Stimulated activated memory B cell treated with anti-CD40 and anti-IgM and Interleukin-4, amounts not matched to agents 10 μg/mL and 1 μg/mL and 100 μg/mL, for 72 hours (primary cell): ENCODE measurements around the gene ARFGAP1.
"Not testable (repeated sequence)": the region's sequence is repeated elsewhere in the genome, so short reads cannot be mapped to it uniquely, and the experiment has no call there.

Source experiments
- ATAC-seq: fragments of 150-1000 bp; cut with Tn5 transposase; 2 replicates; pipeline ENCODE4 v1.10.0; 2021
- H3K27ac Mint-ChIP-seq: one replicate; pipeline ENCODE4 v1.8.0; 2022; ENCODE audit warnings: mild to moderate bottlenecking, mixed read lengths
- H3K27me3 Mint-ChIP-seq: one replicate; pipeline ENCODE4 v1.8.0; 2022; ENCODE audit warnings: mixed read lengths
- H3K36me3 Mint-ChIP-seq: one replicate; pipeline ENCODE4 v1.8.0; 2022; ENCODE audit warnings: mixed read lengths
- H3K4me1 Mint-ChIP-seq: one replicate; pipeline ENCODE4 v1.8.0; 2022; ENCODE audit warnings: mixed read lengths
- H3K4me3 Mint-ChIP-seq: one replicate; pipeline ENCODE4 v1.8.0; 2022; ENCODE audit warnings: mild to moderate bottlenecking, moderate library complexity, mixed read lengths
- H3K9me3 Mint-ChIP-seq: one replicate; pipeline ENCODE4 v1.8.0; 2022; ENCODE audit warnings: mixed read lengths

Gene ARFGAP1

GRCh38 chr20:63295422-63295821 is 22.8 kb downstream of the ARFGAP1 start:
- no peak for ATAC-seq
- H3K9me3 Mint-ChIP-seq, result peaks cover 4% of the 10 kb centered on the region
- no peak overlapping the region for H3K4me3 Mint-ChIP-seq
- peaks cover 78% of the 10 kb centered on the region for H3K27me3 Mint-ChIP-seq
- no peaks in the 10 kb centered on the region for H3K36me3 Mint-ChIP-seq
- H3K4me1 Mint-ChIP-seq, result peaks cover 6% of the 10 kb centered on the region
- H3K27ac Mint-ChIP-seq, result no peak overlapping the region

GRCh38 chr20:63295846-63296245 is 23.2 kb downstream of the ARFGAP1 start:
- H3K4me3 Mint-ChIP-seq, result no peak overlapping the region
- H3K36me3 Mint-ChIP-seq, result no peaks in the 10 kb centered on the region
- ATAC-seq, result no peak
- H3K27me3 Mint-ChIP-seq, result peaks cover 82% of the 10 kb centered on the region
- peaks cover 4% of the 10 kb centered on the region for H3K9me3 Mint-ChIP-seq
- no peak overlapping the region for H3K27ac Mint-ChIP-seq
- H3K4me1 Mint-ChIP-seq, result peaks cover 2% of the 10 kb centered on the region

DNA sequence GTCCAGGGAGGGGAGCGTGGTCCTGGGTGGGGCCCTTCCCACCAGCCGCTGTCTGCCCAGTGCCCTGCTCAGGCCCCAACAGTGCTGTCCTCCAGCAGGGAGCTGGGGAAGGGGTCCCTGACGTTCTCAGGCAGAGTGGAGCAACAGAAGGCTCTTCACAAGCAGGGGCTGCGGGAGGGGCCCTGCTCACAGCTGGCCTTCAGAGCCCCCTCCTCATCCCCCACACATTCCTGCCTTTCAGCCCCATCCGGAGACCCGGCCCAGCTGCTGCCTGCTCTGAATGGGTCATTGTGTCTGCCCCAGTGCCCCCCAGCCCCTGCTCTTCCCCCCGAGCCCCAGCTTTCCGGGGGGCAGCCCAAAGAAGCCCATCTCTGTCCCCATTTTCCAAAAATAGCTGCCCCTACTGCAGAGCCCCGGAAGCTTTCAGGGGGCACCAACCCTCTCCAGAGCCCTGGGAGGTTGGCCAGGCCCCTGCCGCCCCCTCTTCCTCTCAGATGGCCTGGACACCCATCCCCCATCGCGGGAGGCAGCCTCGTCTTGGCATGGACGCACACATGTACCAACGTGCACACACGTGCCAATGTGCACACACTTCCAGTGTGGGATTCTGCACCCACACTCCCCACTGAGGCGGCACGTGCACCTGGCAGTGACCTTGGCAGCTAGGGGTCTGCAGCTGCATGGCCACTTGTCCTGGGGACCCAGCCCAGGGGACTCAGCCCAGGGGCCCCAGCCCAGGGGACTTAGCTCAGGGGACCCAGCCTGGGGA is 24.1 kb downstream of the ARFGAP1 start:
- H3K9me3 Mint-ChIP-seq, result peaks cover 8% of the 10 kb centered on the region
- no peaks in the 10 kb centered on the region for H3K36me3 Mint-ChIP-seq
- ATAC-seq, result no peak
- H3K4me3 Mint-ChIP-seq, result no peak overlapping the region
- H3K27ac Mint-ChIP-seq, result no peak overlapping the region
- no peaks in the 10 kb centered on the region for H3K4me1 Mint-ChIP-seq
- H3K27me3 Mint-ChIP-seq, result peaks cover 91% of the 10 kb centered on the region

- Mint-ChIP-seq H3K27ac (no peak overlapping the region), H3K27me3 (peaks cover 91% of the 10 kb centered on the region), H3K36me3 (no peaks in the 10 kb centered on the region), H3K9me3 (peaks cover 8% of the 10 kb centered on the region), H3K4me3 (no peak overlapping the region), H3K4me1 (no peaks in the 10 kb centered on the region)
- ATAC-seq, result no peak
Observed at GRCh38 chr20:63297371-63297781, 24.8 kb downstream of the ARFGAP1 start.

DNA sequence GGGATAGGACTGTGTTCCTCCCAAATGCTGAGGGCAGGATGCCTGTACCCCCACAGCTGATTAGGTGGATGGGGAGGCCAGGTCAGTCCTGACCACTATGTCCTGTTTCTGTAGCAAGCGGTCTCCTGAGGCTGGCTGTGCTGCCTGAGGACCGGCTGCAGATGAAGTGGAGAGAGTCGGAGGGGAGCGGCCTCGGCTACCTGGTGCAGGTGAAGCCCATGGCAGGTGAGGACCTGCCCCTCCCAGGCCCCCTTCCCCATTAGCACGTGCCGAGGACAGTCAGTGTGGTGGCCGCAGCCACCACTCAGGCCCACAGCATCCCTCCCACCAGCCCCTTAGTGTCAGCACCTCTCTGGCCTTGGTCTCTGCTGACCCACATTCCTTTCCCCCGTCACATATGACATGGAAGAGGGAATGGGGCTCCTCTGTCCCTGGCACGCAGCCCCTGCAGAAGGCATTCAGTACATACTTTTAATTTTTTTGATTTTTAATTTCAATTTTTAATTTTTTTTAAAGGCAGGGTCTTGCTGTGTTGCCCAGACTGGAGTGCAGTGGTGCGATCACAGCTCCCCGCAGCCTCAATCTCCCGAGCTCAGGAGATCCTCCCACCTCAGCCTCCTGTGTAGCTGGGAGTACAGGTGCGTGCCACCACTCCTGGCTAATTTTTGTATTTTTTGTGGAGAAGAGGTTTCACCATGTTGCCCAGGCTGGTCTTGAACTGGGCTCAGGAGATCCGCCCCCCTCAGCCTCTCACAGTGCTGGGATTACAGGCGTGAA is 25.4 kb downstream of the ARFGAP1 start:
- no peaks in the 10 kb centered on the region for H3K4me1 Mint-ChIP-seq
- peaks cover 91% of the 10 kb centered on the region for H3K27me3 Mint-ChIP-seq
- H3K36me3 Mint-ChIP-seq, result no peaks in the 10 kb centered on the region
- no peak overlapping the region for H3K4me3 Mint-ChIP-seq
- H3K9me3 Mint-ChIP-seq, result peaks cover 8% of the 10 kb centered on the region
- no peak for ATAC-seq
- no peak overlapping the region for H3K27ac Mint-ChIP-seq

- no peak overlapping the region for H3K27ac Mint-ChIP-seq
- no peaks in the 10 kb centered on the region for H3K36me3 Mint-ChIP-seq
- peaks cover 84% of the 10 kb centered on the region for H3K27me3 Mint-ChIP-seq
- H3K4me1 Mint-ChIP-seq, result no peaks in the 10 kb centered on the region
- H3K9me3 Mint-ChIP-seq, result peaks cover 8% of the 10 kb centered on the region
- no peak for ATAC-seq
- no peak overlapping the region for H3K4me3 Mint-ChIP-seq
Observed at GRCh38 chr20:63298731-63299312, 26.2 kb downstream of the ARFGAP1 start.

DNA sequence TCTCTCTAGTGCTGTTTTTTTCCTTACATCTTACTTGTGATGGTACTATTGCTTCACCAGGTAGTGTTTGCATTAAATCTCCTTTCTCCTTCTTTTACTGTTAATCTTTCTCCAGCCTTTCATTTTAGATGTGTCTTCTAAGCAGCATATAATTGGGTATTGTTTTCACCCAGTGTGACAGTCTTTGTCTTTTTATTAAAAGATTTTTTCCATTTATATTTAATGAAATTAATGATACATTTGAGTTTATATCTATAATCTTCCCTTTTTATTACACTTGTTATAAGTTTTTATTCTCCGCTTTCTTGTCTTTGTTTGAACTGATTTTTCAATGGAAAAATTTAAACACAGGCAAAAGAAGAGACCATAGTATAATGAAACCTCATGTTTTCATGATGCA is 29.1 kb downstream of the ARFGAP1 start:
- Mint-ChIP-seq H3K27ac (no peak overlapping the region), H3K4me1 (no peaks in the 10 kb centered on the region), H3K9me3 (peaks cover 11% of the 10 kb centered on the region), H3K36me3 (no peaks in the 10 kb centered on the region), H3K27me3 (peaks cover 59% of the 10 kb centered on the region), H3K4me3 (no peak overlapping the region)
- ATAC-seq, result no peak

DNA sequence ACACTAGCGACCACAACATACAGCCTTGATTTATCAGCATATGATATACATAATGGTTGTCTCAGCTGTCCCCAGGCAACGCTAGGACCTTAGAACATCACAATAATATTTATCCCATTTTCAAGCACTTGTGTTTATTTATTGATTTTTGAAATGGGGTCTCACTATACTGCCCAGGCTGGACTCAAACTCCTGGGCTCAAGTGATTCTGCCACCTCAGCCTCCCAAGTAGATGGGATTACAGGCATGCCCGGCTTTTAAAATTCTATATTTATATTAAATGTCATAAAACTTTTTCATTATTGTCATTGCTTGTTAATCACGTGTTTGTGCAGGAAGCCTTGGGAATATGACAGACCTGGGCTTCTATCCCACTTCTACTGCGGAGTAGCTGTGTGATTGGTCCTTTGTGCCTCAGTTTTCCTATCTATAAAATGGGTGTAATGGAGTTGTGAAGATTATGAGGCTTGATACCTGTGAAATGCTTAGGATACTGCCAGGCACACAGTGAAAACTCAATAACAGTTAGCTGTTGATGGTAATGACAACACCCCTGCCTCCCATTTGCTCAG is 30.6 kb downstream of the ARFGAP1 start:
- ATAC-seq, result no peak
- Mint-ChIP-seq H3K36me3 (no peaks in the 10 kb centered on the region), H3K9me3 (peaks cover 11% of the 10 kb centered on the region), H3K4me1 (no peaks in the 10 kb centered on the region), H3K4me3 (no peak overlapping the region), H3K27me3 (peaks cover 45% of the 10 kb centered on the region), H3K27ac (no peak overlapping the region)

DNA sequence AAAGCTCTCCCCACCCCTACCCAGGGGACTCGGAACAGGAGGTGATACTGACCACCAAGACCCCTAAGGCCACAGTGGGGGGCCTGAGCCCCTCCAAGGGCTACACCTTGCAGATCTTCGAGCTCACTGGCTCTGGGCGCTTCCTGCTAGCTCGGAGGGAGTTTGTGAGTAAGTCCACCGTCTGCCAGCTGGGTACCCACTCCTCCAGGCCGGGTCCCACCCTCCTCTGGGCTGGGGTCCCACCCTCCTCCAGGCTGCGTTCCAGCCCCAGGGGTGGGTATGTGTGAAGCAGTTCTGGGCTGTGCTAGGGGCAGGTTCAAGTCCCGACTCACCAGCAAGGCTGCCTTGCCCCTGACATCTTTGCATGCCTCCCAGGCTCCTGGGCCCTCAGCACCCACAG is 32.8 kb downstream of the ARFGAP1 start:
- Mint-ChIP-seq H3K4me3 (no peak overlapping the region), H3K9me3 (peaks cover 7% of the 10 kb centered on the region), H3K27me3 (peaks cover 37% of the 10 kb centered on the region), H3K4me1 (no peaks in the 10 kb centered on the region), H3K36me3 (no peaks in the 10 kb centered on the region), H3K27ac (no peak overlapping the region)
- ATAC-seq, result no peak

DNA sequence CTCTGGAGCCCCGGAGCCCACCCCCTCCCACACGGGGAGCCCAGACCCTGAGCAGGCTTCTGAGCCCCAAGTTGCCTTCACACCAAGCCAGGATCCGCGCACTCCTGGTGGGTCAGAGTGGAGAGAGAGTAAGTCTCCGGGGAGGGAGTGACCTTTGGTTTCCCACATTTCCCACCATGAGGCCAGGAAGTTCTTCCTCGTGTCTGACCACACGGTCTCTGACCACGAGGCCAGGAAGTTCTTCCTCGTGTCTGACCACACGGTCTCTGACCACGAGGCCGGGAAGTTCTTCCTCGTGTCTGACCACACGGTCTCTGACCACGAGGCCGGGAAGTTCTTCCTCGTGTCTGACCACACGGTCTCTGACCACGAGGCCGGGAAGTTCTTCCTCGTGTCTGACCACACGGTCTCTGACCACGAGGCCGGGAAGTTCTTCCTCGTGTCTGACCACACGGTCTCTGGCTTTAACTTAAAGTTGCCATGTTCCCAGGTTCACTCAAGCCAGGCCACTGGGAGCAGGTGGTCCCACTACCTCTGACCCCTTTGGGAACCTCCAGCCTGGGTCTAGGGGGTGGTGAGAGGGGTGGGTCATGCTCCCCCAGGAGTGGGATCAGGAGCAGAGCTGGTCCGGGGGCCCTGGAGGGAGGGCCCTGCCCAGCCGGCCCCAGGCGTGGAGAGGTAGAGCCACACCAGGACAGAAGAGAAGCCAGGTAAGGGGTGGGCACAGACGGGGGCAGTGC is 33.5 kb downstream of the ARFGAP1 start:
- H3K27me3 Mint-ChIP-seq, result peaks cover 37% of the 10 kb centered on the region
- not testable (repeated sequence) for ATAC-seq, H3K9me3 Mint-ChIP-seq, H3K4me1 Mint-ChIP-seq, H3K27ac Mint-ChIP-seq, H3K36me3 Mint-ChIP-seq, H3K4me3 Mint-ChIP-seq

GRCh38 chr20:63306673-63307537 is 34.3 kb downstream of the ARFGAP1 start:
- Mint-ChIP-seq H3K4me3 (no peak overlapping the region), H3K9me3 (peaks cover 3% of the 10 kb centered on the region)

GRCh38 chr20:63307538-63308217 is 35.1 kb downstream of the ARFGAP1 start:
- Mint-ChIP-seq H3K36me3 (no peaks in the 10 kb centered on the region), H3K9me3 (peaks cover 3% of the 10 kb centered on the region), H3K27ac (no peak overlapping the region), H3K4me1 (no peaks in the 10 kb centered on the region), H3K4me3 (no peak overlapping the region), H3K27me3 (peaks cover 23% of the 10 kb centered on the region)
- no peak for ATAC-seq

More at GRCh38 chr20:63306673-63307537, 34.3 kb downstream of the ARFGAP1 start:
- Mint-ChIP-seq H3K27ac (no peak overlapping the region), H3K27me3 (peaks cover 29% of the 10 kb centered on the region), H3K4me1 (no peaks in the 10 kb centered on the region), H3K36me3 (no peaks in the 10 kb centered on the region)
- ATAC-seq, result no peak

DNA sequence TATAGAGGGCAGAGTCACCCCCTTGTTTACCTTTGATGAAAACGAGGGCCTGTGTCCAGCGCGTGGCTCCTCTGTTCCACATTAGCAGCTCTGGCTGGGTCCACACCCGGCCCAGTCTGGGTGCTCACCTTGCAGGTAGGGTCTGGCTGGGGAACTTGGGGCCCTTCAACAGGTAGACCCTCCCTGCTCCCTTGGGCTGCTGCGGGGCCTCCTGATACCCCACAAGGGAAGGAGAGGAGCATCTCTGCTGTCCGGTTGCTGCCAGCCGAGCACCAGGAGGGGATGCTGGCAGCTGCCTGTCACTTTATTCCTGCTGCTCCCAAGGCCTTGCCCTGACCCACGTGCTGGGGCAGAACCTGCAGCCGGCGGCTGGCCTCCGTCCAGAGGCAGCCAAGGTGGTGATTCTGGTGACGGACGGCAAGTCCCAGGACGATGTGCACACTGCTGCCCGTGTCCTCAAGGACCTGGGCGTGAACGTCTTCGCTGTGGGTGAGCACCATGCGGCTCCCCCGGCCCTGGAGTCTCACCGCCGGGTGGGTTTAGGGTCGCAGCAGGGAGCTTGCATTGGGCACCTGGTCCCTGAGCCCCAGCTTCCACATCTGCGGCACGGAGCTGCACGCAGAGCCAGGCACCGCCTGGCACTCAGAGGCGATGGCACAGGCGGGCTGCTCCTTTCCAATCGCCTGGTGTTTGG is 35.8 kb downstream of the ARFGAP1 start:
- H3K27ac Mint-ChIP-seq, result no peak overlapping the region
- no peak for ATAC-seq
- no peaks in the 10 kb centered on the region for H3K36me3 Mint-ChIP-seq
- H3K9me3 Mint-ChIP-seq, result peaks cover 3% of the 10 kb centered on the region
- no peaks in the 10 kb centered on the region for H3K4me1 Mint-ChIP-seq
- no peak overlapping the region for H3K4me3 Mint-ChIP-seq
- H3K27me3 Mint-ChIP-seq, result peaks cover 25% of the 10 kb centered on the region
